Measurements from ENCODE around the gene NR1H2. TPM values are rescaled to one million over a fixed set of nuclear protein-coding genes. Genes with fewer than 3 reads are reported as not detected.
A peak's percentile ranks its signal among the peaks of the same experiment; 100 is the strongest.

Gene NR1H2
- total and polyA plus RNA-seq, 10 of the 15 experiments (the other 5 are each of a cell fraction or from before 2014, with no cell fraction given) = 0.05 to 54.2 (median 35.1) TPM

DNA sequence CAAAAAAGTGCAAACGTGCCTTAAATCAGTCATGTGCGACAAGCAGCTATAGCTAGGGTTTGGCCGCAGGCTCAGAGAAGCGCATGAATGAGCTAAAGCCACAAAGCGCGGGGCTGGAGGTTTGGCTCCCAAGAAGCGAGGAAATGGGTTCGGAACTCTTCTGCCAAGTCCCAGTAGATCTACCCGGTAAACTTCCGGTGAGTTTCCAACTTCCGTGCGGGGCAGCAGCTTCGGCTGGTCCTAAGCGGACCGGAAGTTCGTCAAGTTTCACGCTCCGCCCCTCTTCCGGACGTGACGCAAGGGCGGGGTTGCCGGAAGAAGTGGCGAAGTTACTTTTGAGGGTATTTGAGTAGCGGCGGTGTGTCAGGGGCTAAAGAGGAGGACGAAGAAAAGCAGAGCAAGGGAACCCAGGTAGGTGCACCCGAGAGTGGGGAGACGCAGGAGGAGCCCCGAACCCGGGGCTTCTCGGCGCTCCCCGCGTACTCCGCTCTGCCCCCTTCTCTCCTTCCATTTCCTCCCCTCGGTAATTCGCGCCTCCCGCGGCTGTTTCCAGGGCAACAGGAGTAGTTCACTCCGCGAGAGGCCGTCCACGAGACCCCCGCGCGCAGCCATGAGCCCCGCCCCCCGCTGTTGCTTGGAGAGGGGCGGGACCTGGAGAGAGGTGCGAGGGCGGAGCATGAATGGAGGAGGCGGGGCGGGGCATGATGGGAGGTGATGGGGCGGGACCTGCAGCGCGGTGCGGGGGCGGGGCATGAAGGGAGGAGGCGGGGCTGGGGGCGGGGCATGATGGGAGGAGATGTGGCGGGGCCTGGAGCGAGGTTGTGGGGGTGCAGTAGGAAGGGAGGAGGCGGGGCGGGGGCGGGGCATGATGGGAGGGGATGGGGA lies at the start of gene NR1H2 (continued):
- TF ChIP-seq MEF2B (IDR thresholded peaks at IDR 0.05; ENCODE audit: partially characterized antibody, poor library complexity, severe bottlenecking) (peak; percentile 30), NFYB (IDR thresholded peaks at IDR 0.05; ENCODE audit: insufficient read depth, low read depth, low read length) (no peak), BRCA1 (IDR thresholded peaks at IDR 0.05; ENCODE audit: low read depth, low read length) (no peak), NR2C1 (IDR thresholded peaks at IDR 0.05) (peak; percentile 66), NBN (IDR thresholded peaks at IDR 0.05) (peak; percentile 96), RAD51 (IDR thresholded peaks at IDR 0.05) (no peak), SUZ12 (IDR thresholded peaks at IDR 0.05; ENCODE audit: unreplicated experiment) (no peak), RUNX3 (IDR thresholded peaks at IDR 0.05; ENCODE audit: low read length) (peak; percentile 76), EZH2 (IDR thresholded peaks at IDR 0.05; ENCODE audit: borderline replicate concordance, control insufficient read depth, low read depth, low read length) (no peak), RFX5 (IDR thresholded peaks at IDR 0.05; ENCODE audit: low read depth, low read length) (no peak), ASH2L (IDR thresholded peaks at IDR 0.05; ENCODE audit: borderline replicate concordance, low read depth) (peak; percentile 85; the same call in 1 of the 2 replicates), SIN3A (IDR thresholded peaks at IDR 0.05; ENCODE audit: low read depth, low read length) (peak; percentile 72; the same call in 1 of the 2 replicates), FOXM1 (IDR thresholded peaks at IDR 0.05; ENCODE audit: low read depth, low read length) (no peak), POLR2AphosphoS5 (IDR thresholded peaks at IDR 0.05; ENCODE audit: low read length) (peak; percentile 85), GABPA (IDR thresholded peaks at IDR 0.05; ENCODE audit: low read depth) (peak; percentile 100), KAT2A (conservative IDR thresholded peaks at IDR 0.05; ENCODE audit: control insufficient read depth, low read depth, low read length) (no peak), LARP7 (IDR thresholded peaks at IDR 0.05) (peak; percentile 96), SPI1 (IDR thresholded peaks at IDR 0.05; ENCODE audit: borderline replicate concordance, insufficient read depth, low read depth, low read length) (0 out of 2 replicates have a peak, but pooled peaks have one; percentile 14), CBX5 (IDR thresholded peaks at IDR 0.05; ENCODE audit: low read depth) (no peak; the same call in 1 of the 2 replicates), MYC (IDR thresholded peaks at IDR 0.05; ENCODE audit: insufficient read depth, insufficient read length, insufficient replicate concordance, low read length, severe bottlenecking) (peak; percentile 20), NRF1 (conservative IDR thresholded peaks at IDR 0.05; ENCODE audit: low read depth, low read length) (no peak), YBX1 (IDR thresholded peaks at IDR 0.05) (no peak), MTA3 (IDR thresholded peaks at IDR 0.05; ENCODE audit: borderline replicate concordance, low read length) (no peak; the same call in 1 of the 2 replicates), NFYA (IDR thresholded peaks at IDR 0.05; ENCODE audit: borderline replicate concordance, low read depth, low read length) (no peak)
- TF ChIP-seq, protein P1, sequence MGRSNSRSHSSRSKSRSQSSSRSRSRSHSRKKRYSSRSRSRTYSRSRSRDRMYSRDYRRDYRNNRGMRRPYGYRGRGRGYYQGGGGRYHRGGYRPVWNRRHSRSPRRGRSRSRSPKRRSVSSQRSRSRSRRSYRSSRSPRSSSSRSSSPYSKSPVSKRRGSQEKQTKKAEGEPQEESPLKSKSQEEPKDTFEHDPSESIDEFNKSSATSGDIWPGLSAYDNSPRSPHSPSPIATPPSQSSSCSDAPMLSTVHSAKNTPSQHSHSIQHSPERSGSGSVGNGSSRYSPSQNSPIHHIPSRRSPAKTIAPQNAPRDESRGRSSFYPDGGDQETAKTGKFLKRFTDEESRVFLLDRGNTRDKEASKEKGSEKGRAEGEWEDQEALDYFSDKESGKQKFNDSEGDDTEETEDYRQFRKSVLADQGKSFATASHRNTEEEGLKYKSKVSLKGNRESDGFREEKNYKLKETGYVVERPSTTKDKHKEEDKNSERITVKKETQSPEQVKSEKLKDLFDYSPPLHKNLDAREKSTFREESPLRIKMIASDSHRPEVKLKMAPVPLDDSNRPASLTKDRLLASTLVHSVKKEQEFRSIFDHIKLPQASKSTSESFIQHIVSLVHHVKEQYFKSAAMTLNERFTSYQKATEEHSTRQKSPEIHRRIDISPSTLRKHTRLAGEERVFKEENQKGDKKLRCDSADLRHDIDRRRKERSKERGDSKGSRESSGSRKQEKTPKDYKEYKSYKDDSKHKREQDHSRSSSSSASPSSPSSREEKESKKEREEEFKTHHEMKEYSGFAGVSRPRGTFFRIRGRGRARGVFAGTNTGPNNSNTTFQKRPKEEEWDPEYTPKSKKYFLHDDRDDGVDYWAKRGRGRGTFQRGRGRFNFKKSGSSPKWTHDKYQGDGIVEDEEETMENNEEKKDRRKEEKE (IDR thresholded peaks at IDR 0.05) = 0 out of 2 replicates have a peak, but pooled peaks have one; percentile 44
- TF ChIP-seq, protein P2, sequence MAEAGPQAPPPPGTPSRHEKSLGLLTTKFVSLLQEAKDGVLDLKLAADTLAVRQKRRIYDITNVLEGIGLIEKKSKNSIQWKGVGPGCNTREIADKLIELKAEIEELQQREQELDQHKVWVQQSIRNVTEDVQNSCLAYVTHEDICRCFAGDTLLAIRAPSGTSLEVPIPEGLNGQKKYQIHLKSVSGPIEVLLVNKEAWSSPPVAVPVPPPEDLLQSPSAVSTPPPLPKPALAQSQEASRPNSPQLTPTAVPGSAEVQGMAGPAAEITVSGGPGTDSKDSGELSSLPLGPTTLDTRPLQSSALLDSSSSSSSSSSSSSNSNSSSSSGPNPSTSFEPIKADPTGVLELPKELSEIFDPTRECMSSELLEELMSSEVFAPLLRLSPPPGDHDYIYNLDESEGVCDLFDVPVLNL (IDR thresholded peaks at IDR 0.05; ENCODE audit: low read depth, low read length) = 0 out of 2 replicates have a peak, but pooled peaks have one; percentile 12

Measured in GM12878 (cell line).